Left ventricle myocardium inferior (tissue), 1 donor: ENCODE data around the gene PCCA. TPM values are rescaled to one million over a fixed set of nuclear protein-coding genes. Genes with fewer than 3 reads are reported as not detected.

ENCODE experiments used
- DNase-seq: peaks from one replicate; pipeline ENCODE4 v3.0.0-alpha.2; 2020
- H3K27ac ChIP-seq: fragments of 200-600 bp; replicated peaks from 2 replicates; pipeline ENCODE4 v1.8.0; 2021
- H3K27me3 ChIP-seq: fragments of 200-600 bp; 2 replicates; pipeline ENCODE4 v1.8.0; 2021; ENCODE audit warnings: low read depth
- H3K36me3 ChIP-seq: fragments of 200-600 bp; 2 replicates; pipeline ENCODE4 v1.8.0; 2021
- H3K4me1 ChIP-seq: fragments of 200-600 bp; 2 replicates; pipeline ENCODE4 v1.8.0; 2021
- H3K4me3 ChIP-seq: fragments of 200-600 bp; 2 replicates; pipeline ENCODE4 v1.8.0; 2021; ENCODE audit warnings: mild to moderate bottlenecking, moderate library complexity
- H3K9me3 ChIP-seq: fragments of 200-600 bp; replicated peaks from 2 replicates; pipeline ENCODE4 v1.8.0; 2021
- intact Hi-C: fragments of 100-400 bp; cut with micrococcal nuclease; formaldehyde crosslinking; loops from one replicate; pipeline ENCODE4 v1.11.0; 2022
- total RNA-seq: library from RNA; stranded (reverse); fragmentation: NEBNext Ultra II Directional; extraction: Animal tissue kit (Norgen Biotek cat#: 25700); gene quantifications from one replicate; pipeline ENCODE4 v1.2.1, GENCODE V29; 2021
- TF ChIP-seq, protein P1 (sequence below): fragments of 200-600 bp; IDR thresholded peaks from 2 replicates; pipeline ENCODE4 v1.8.0; 2021; ENCODE audit warnings: antibody characterized with exemption, mild to moderate bottlenecking, borderline replicate concordance
- donor health status: DM: no; HTN: yes; CAD: no; lungs with severe emphysema.

The PCCA gene
- total RNA-seq, 1 donor from 2014 or later: 65.4 TPM

GRCh38 chr13:100394005-100394695, 305.3 kb downstream of the PCCA start:
- Histone ChIP-seq H3K9me3 (no peaks in the 10 kb centered on the region), H3K4me1 (peaks cover 10% of the 10 kb centered on the region), H3K27ac (peak overlapping the region; percentile 70), H3K4me3 (no peak overlapping the region), H3K36me3 (no peaks in the 10 kb centered on the region), H3K27me3 (no peaks in the 10 kb centered on the region)
- TF ChIP-seq, protein P1, sequence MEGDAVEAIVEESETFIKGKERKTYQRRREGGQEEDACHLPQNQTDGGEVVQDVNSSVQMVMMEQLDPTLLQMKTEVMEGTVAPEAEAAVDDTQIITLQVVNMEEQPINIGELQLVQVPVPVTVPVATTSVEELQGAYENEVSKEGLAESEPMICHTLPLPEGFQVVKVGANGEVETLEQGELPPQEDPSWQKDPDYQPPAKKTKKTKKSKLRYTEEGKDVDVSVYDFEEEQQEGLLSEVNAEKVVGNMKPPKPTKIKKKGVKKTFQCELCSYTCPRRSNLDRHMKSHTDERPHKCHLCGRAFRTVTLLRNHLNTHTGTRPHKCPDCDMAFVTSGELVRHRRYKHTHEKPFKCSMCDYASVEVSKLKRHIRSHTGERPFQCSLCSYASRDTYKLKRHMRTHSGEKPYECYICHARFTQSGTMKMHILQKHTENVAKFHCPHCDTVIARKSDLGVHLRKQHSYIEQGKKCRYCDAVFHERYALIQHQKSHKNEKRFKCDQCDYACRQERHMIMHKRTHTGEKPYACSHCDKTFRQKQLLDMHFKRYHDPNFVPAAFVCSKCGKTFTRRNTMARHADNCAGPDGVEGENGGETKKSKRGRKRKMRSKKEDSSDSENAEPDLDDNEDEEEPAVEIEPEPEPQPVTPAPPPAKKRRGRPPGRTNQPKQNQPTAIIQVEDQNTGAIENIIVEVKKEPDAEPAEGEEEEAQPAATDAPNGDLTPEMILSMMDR: no peak
- DNase-seq: no peak
- intact Hi-C loops: no loop called here

GRCh38 chr13:100395698-100396373, 306.9 kb downstream of the PCCA start:
- peaks cover 10% of the 10 kb centered on the region for H3K4me1 ChIP-seq
- TF ChIP-seq, protein P1: no peak
- H3K27me3 ChIP-seq: no peaks in the 10 kb centered on the region
- no peak for DNase-seq
- H3K36me3 ChIP-seq: no peaks in the 10 kb centered on the region
- H3K27ac ChIP-seq: no peak overlapping the region
- H3K4me3 ChIP-seq: no peak overlapping the region
- intact Hi-C loops: no loop called here
- H3K9me3 ChIP-seq: no peaks in the 10 kb centered on the region

- intact Hi-C loops: no loop called here
- no peaks in the 10 kb centered on the region for H3K27me3 ChIP-seq
- H3K27ac ChIP-seq: no peak overlapping the region
- no peaks in the 10 kb centered on the region for H3K9me3 ChIP-seq
- H3K36me3 ChIP-seq: no peaks in the 10 kb centered on the region
- no peak overlapping the region for H3K4me3 ChIP-seq
- TF ChIP-seq, protein P1: no peak
- DNase-seq: no peak
- peaks cover 10% of the 10 kb centered on the region for H3K4me1 ChIP-seq
Measured at GRCh38 chr13:100396776-100397175, 307.9 kb downstream of the PCCA start.

DNA sequence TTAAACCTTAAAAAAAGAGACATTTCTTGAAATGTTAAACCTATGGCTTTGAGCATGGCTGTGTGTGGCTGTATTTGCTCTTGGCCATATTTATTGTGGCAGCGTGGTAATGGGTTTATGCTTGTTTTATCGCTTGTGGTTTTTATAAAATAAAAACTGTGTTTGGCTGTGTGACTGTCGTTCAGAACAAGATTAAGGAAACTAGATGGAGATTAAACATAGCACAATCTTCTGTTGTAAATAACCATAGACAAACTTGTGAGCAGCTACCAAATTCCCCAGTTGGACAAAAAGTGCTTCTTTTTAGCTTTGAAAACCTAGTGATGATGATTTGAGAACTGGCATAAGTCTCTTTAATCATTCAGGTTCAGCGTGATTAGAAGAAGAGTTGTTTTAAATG, 308.7 kb downstream of the PCCA start:
- Histone ChIP-seq H3K9me3 (no peaks in the 10 kb centered on the region), H3K4me1 (peaks cover 3% of the 10 kb centered on the region), H3K36me3 (no peaks in the 10 kb centered on the region), H3K27ac (no peak overlapping the region), H3K4me3 (no peak overlapping the region), H3K27me3 (no peaks in the 10 kb centered on the region)
- TF ChIP-seq, protein P1: no peak
- DNase-seq: no peak
- intact Hi-C loops: no loop called here

GRCh38 chr13:100398360-100398759, 309.5 kb downstream of the PCCA start:
- TF ChIP-seq, protein P1: no peak
- DNase-seq: no peak
- Histone ChIP-seq H3K4me3 (no peak overlapping the region), H3K4me1 (no peaks in the 10 kb centered on the region), H3K9me3 (peaks cover 6% of the 10 kb centered on the region), H3K27me3 (no peaks in the 10 kb centered on the region), H3K36me3 (peaks cover 1% of the 10 kb centered on the region), H3K27ac (no peak overlapping the region)
- intact Hi-C loops: no loop called here
